Neural progenitor cell (in vitro differentiated cells): ENCODE measurements around the gene SLAMF7. TPM values are rescaled to one million over a fixed set of nuclear protein-coding genes. Genes with fewer than 3 reads are reported as not detected.

ENCODE experiments used
- DNase-seq: peaks from one replicate; pipeline ENCODE4 v3.0.0-alpha.2; 2016; ENCODE audit warnings: low spot score
- H2AFZ ChIP-seq: fragments of 200-600 bp; sonication (generic); replicated peaks from 2 replicates; pipeline ENCODE4 v1.6.1; 2016; ENCODE audit warnings: antibody characterized with exemption
- H3F3A ChIP-seq: fragments of 200-600 bp; sonication (generic); 2 replicates; pipeline ENCODE4 v1.6.1; 2016; ENCODE audit warnings: antibody characterized with exemption, low read depth
- H3K27ac ChIP-seq: fragments of 200-600 bp; sonication (generic); 2 replicates; pipeline ENCODE4 v1.5.1; 2016; ENCODE audit warnings: mild to moderate bottlenecking
- H3K27me3 ChIP-seq: fragments of 200-600 bp; sonication (generic); 2 replicates; pipeline ENCODE4 v1.6.1; 2016; ENCODE audit warnings: mild to moderate bottlenecking, moderate library complexity
- H3K36me3 ChIP-seq: fragments of 200-600 bp; sonication (generic); 2 replicates; pipeline ENCODE4 v1.5.1; 2016
- H3K4me1 ChIP-seq: fragments of 200-600 bp; sonication (generic); 2 replicates; pipeline ENCODE4 v1.6.1; 2016; ENCODE audit warnings: mixed run types
- H3K4me2 ChIP-seq: fragments of 200-600 bp; sonication (generic); 2 replicates; pipeline ENCODE4 v1.6.1; 2016
- H3K4me3 ChIP-seq: fragments of 200-600 bp; sonication (generic); 2 replicates; pipeline ENCODE4 v1.5.1; 2016
- H3K79me2 ChIP-seq: fragments of 200-600 bp; sonication (generic); 2 replicates; pipeline ENCODE4 v1.6.1; 2016; ENCODE audit warnings: low read depth
- H3K9ac ChIP-seq: fragments of 200-600 bp; sonication (generic); 2 replicates; pipeline ENCODE4 v1.6.1; 2016
- H3K9me3 ChIP-seq: fragments of 200-600 bp; sonication (generic); 2 replicates; pipeline ENCODE4 v1.5.1; 2016; ENCODE audit warnings: low read depth
- H4K20me1 ChIP-seq: fragments of 200-600 bp; sonication (generic); 2 replicates; pipeline ENCODE4 v1.6.1; 2016; ENCODE audit warnings: low read depth
- H3K27ac Mint-ChIP-seq: 3 replicates; pipeline ENCODE4 v1.8.0; 2021; ENCODE audit warnings: mixed read lengths
- H3K27me3 Mint-ChIP-seq: 2 replicates; pipeline ENCODE4 v1.8.0; 2022; ENCODE audit warnings: low read depth, mild to moderate bottlenecking, inconsistent platforms, moderate library complexity, mixed read lengths; ENCODE audit not compliant: insufficient read depth
- H3K36me3 Mint-ChIP-seq: 3 replicates; pipeline ENCODE4 v1.8.0; 2021; ENCODE audit warnings: mixed read lengths
- H3K4me1 Mint-ChIP-seq: 3 replicates; pipeline ENCODE4 v1.8.0; 2021; ENCODE audit warnings: mixed read lengths
- H3K4me3 Mint-ChIP-seq: 3 replicates; pipeline ENCODE4 v1.8.0; 2021; ENCODE audit warnings: mild to moderate bottlenecking, moderate library complexity, mixed read lengths
- H3K9me3 Mint-ChIP-seq: 3 replicates; pipeline ENCODE4 v1.8.0; 2020; ENCODE audit warnings: mixed read lengths
- CTCF ChIP-seq: fragments of 200-600 bp; sonication (generic); IDR thresholded peaks from 2 replicates; pipeline ENCODE4 v1.5.1; 2017; ENCODE audit warnings: antibody characterized with exemption, mild to moderate bottlenecking
- EZH2 ChIP-seq: fragments of 200-600 bp; sonication (generic); IDR thresholded peaks from 2 replicates; pipeline ENCODE4 v1.6.1; 2017; ENCODE audit warnings: antibody characterized with exemption, mild to moderate bottlenecking, moderate library complexity
- EZH2phosphoT487 ChIP-seq: fragments of 200-600 bp; sonication (generic); IDR thresholded peaks from 2 replicates; pipeline ENCODE4 v1.6.1; 2017; ENCODE audit warnings: antibody characterized with exemption
- total RNA-seq: library from RNA; depleted of rRNA; stranded (reverse); fragments of >200 nt; gene quantifications from 2 replicates; pipeline ENCODE4 v1.2.3, GENCODE V29; 2015; ENCODE audit warnings: low replicate concordance

SLAMF7 gene
- total RNA-seq, 1 donor from 2014 or later, result not detected

GRCh38 chr1:160748878-160749269, 9.8 kb downstream of the SLAMF7 start:
- no peak for DNase-seq

GRCh38 chr1:160750608-160751007, 11.6 kb downstream of the SLAMF7 start:
- no peaks in the 10 kb centered on the region for H3F3A ChIP-seq
- no peaks in the 10 kb centered on the region for H4K20me1 ChIP-seq
- Mint-ChIP-seq H3K4me1 (peaks cover 8% of the 10 kb centered on the region), H3K9me3 (no peaks in the 10 kb centered on the region), H3K27ac (no peak overlapping the region), H3K36me3 (no peaks in the 10 kb centered on the region), H3K27me3 (peaks cover 7% of the 10 kb centered on the region), H3K4me3 (no peak overlapping the region)
- no peaks in the 10 kb centered on the region for H3K4me1 ChIP-seq
- no peaks in the 10 kb centered on the region for H3K36me3 ChIP-seq
- TF ChIP-seq EZH2, result no peak
- TF ChIP-seq EZH2phosphoT487, result no peak
- TF ChIP-seq CTCF, result no peak
- H3K4me2 ChIP-seq, result no peak overlapping the region
- H3K79me2 ChIP-seq, result no peaks in the 10 kb centered on the region
- no peak for DNase-seq
- no peak overlapping the region for H3K9ac ChIP-seq
- no peak overlapping the region for H3K27ac ChIP-seq
- H3K4me3 ChIP-seq, result no peak overlapping the region
- H3K27me3 ChIP-seq, result no peaks in the 10 kb centered on the region
- no peaks in the 10 kb centered on the region for H3K9me3 ChIP-seq
- no peak overlapping the region for H2AFZ ChIP-seq

More at GRCh38 chr1:160748878-160749269, 9.8 kb downstream of the SLAMF7 start:
- Histone ChIP-seq H3K79me2 (no peaks in the 10 kb centered on the region), H3K4me1 (no peaks in the 10 kb centered on the region), H3K27me3 (no peaks in the 10 kb centered on the region), H3K9ac (no peak overlapping the region), H4K20me1 (no peaks in the 10 kb centered on the region), H3K36me3 (no peaks in the 10 kb centered on the region), H3K4me2 (no peak overlapping the region), H3K27ac (no peak overlapping the region), H2AFZ (no peak overlapping the region), H3K4me3 (no peak overlapping the region), H3K9me3 (no peaks in the 10 kb centered on the region), H3F3A (no peaks in the 10 kb centered on the region)
- no peak overlapping the region for H3K4me3 Mint-ChIP-seq
- H3K36me3 Mint-ChIP-seq, result no peaks in the 10 kb centered on the region
- no peak overlapping the region for H3K27ac Mint-ChIP-seq
- peaks cover 8% of the 10 kb centered on the region for H3K4me1 Mint-ChIP-seq
- peaks cover 7% of the 10 kb centered on the region for H3K27me3 Mint-ChIP-seq
- TF ChIP-seq CTCF (no peak), EZH2 (no peak), EZH2phosphoT487 (no peak)
- no peaks in the 10 kb centered on the region for H3K9me3 Mint-ChIP-seq

GRCh38 chr1:160752406-160752805, 13.4 kb downstream of the SLAMF7 start:
- Histone ChIP-seq H3K4me2 (no peak overlapping the region), H3K27ac (no peak overlapping the region), H3K4me3 (no peak overlapping the region), H3F3A (no peaks in the 10 kb centered on the region), H3K9me3 (no peaks in the 10 kb centered on the region), H3K27me3 (no peaks in the 10 kb centered on the region), H3K4me1 (no peaks in the 10 kb centered on the region), H2AFZ (no peak overlapping the region), H4K20me1 (no peaks in the 10 kb centered on the region), H3K79me2 (no peaks in the 10 kb centered on the region), H3K9ac (no peak overlapping the region), H3K36me3 (no peaks in the 10 kb centered on the region)
- DNase-seq, result no peak
- Mint-ChIP-seq H3K36me3 (no peaks in the 10 kb centered on the region), H3K4me1 (peaks cover 8% of the 10 kb centered on the region), H3K27me3 (peaks cover 7% of the 10 kb centered on the region), H3K4me3 (no peak overlapping the region), H3K9me3 (no peaks in the 10 kb centered on the region), H3K27ac (no peak overlapping the region)
- TF ChIP-seq CTCF, result no peak
- no peak for TF ChIP-seq EZH2phosphoT487

- TF ChIP-seq CTCF (no peak), EZH2 (no peak), EZH2phosphoT487 (no peak)
- no peak overlapping the region for H3K4me3 Mint-ChIP-seq
- no peak overlapping the region for H3K27ac Mint-ChIP-seq
Measured at GRCh38 chr1:160752924-160753323, 13.9 kb downstream of the SLAMF7 start.

More at GRCh38 chr1:160752924-160753323, 13.9 kb downstream of the SLAMF7 start:
- Histone ChIP-seq H3K4me3 (no peak overlapping the region), H3K9me3 (no peaks in the 10 kb centered on the region), H3K27me3 (no peaks in the 10 kb centered on the region), H3K4me1 (no peaks in the 10 kb centered on the region), H3K4me2 (no peak overlapping the region), H3K27ac (no peak overlapping the region), H4K20me1 (no peaks in the 10 kb centered on the region), H3K36me3 (no peaks in the 10 kb centered on the region), H3K79me2 (no peaks in the 10 kb centered on the region), H3F3A (no peaks in the 10 kb centered on the region), H3K9ac (no peak overlapping the region), H2AFZ (no peak overlapping the region)
- Mint-ChIP-seq H3K36me3 (no peaks in the 10 kb centered on the region), H3K4me1 (peaks cover 8% of the 10 kb centered on the region), H3K27me3 (peaks cover 7% of the 10 kb centered on the region), H3K9me3 (no peaks in the 10 kb centered on the region)
- no peak for DNase-seq
